DMS153 treated with DMSO at 0.1 percent for 48 hours (cell line): Measurements from ENCODE around the gene AKAIN1.

ENCODE experiments used
- DNase-seq: peaks from one replicate; lab custom pipeline; 2025; ENCODE audit not compliant: unreplicated experiment; lab: John Stamatoyannopoulos, UW

Gene AKAIN1

GRCh38 chr18:5097116-5097703 is 99.8 kb downstream of the AKAIN1 start:
- DNase-seq, result no peak

GRCh38 chr18:5095239-5095638 is 101.8 kb downstream of the AKAIN1 start:
- no peak for DNase-seq

GRCh38 chr18:5093902-5094301 is 103.2 kb downstream of the AKAIN1 start:
- DNase-seq, result no peak
